SU-DHL-6 (cell line): Measurements from ENCODE around the gene NDUFA3.

ENCODE experiments used
- H2AFZ ChIP-seq: fragments of 200-600 bp; sonication (generic); 2 replicates; pipeline ENCODE4 v1.6.1; 2014; ENCODE audit warnings: low read depth, mild to moderate bottlenecking, moderate library complexity, mixed read lengths, antibody characterized with exemption, low read length; ENCODE audit not compliant: severe bottlenecking
- H3F3A ChIP-seq: fragments of 200-600 bp; shearing (Covaris generic); 2 replicates; pipeline ENCODE4 v1.6.0; 2016; ENCODE audit warnings: antibody characterized with exemption, mild to moderate bottlenecking; ENCODE audit not compliant: insufficient read depth
- H3K27ac ChIP-seq: fragments of 200-600 bp; sonication (generic); 2 replicates; pipeline ENCODE4 v1.5.1; 2016; ENCODE audit warnings: low read depth, mild to moderate bottlenecking, low read length, moderate library complexity, mixed read lengths
- H3K27me3 ChIP-seq: fragments of 200-600 bp; sonication (generic), shearing (Covaris generic); 2 replicates; pipeline ENCODE4 v1.6.0; 2014; ENCODE audit warnings: mild to moderate bottlenecking, low read length
- H3K36me3 ChIP-seq: fragments of 200-600 bp; sonication (generic); 2 replicates; pipeline ENCODE4 v1.6.1; 2014; ENCODE audit warnings: mild to moderate bottlenecking, low read length, mixed read lengths
- H3K4me2 ChIP-seq: fragments of 300-600, 200-600 bp; shearing (Covaris generic), sonication (generic); 2 replicates; pipeline ENCODE4 v1.6.0; 2014; ENCODE audit warnings: low read length, low read depth, mild to moderate bottlenecking; ENCODE audit not compliant: poor library complexity, severe bottlenecking
- H3K4me3 ChIP-seq: fragments of 200-600 bp; sonication (generic); 2 replicates; pipeline ENCODE4 v1.5.1; 2014; ENCODE audit warnings: antibody characterized with exemption, low read length, mild to moderate bottlenecking, mixed read lengths; ENCODE audit not compliant: insufficient read depth, poor library complexity, severe bottlenecking
- H3K79me2 ChIP-seq: fragments of 200-600 bp; sonication (generic); 2 replicates; pipeline ENCODE4 v1.6.1; 2014; ENCODE audit warnings: mild to moderate bottlenecking, low read length, moderate library complexity; ENCODE audit not compliant: insufficient read depth
- H3K9ac ChIP-seq: fragments of 200-600 bp; sonication (generic); 2 replicates; pipeline ENCODE4 v1.7.0; 2014; ENCODE audit warnings: mild to moderate bottlenecking, low read length
- H3K9me2 ChIP-seq: fragments of 200-600 bp; sonication (generic); replicated peaks from 2 replicates; pipeline ENCODE4 v1.6.1; 2014; ENCODE audit warnings: low read length; ENCODE audit not compliant: insufficient read depth
- H3K9me3 ChIP-seq: fragments of 200-600 bp; sonication (generic); 2 replicates; pipeline ENCODE4 v1.6.1; 2014; ENCODE audit warnings: low read length, mixed read lengths; ENCODE audit not compliant: insufficient read depth
- H4K20me1 ChIP-seq: fragments of 200-600 bp; sonication (generic); 2 replicates; pipeline ENCODE4 v1.6.1; 2014; ENCODE audit warnings: low read depth, mild to moderate bottlenecking, antibody characterized with exemption, low read length, moderate library complexity, mixed read lengths
- EZH2phosphoT487 ChIP-seq: fragments of 200-600 bp; sonication (generic), shearing (Covaris generic); conservative IDR thresholded peaks from 2 replicates; pipeline ENCODE4 v1.6.1; 2018; ENCODE audit warnings: mild to moderate bottlenecking, antibody characterized with exemption, low read length, moderate library complexity, mixed read lengths
- TF ChIP-seq, protein P1 (sequence below): fragments of 200-600 bp; sonication (generic); IDR thresholded peaks from one replicate; pipeline ENCODE4 v1.5.1; 2017; ENCODE audit warnings: antibody characterized with exemption, mild to moderate bottlenecking, low read length, moderate library complexity; ENCODE audit not compliant: insufficient read depth, poor library complexity, severe bottlenecking

NDUFA3 gene

DNA sequence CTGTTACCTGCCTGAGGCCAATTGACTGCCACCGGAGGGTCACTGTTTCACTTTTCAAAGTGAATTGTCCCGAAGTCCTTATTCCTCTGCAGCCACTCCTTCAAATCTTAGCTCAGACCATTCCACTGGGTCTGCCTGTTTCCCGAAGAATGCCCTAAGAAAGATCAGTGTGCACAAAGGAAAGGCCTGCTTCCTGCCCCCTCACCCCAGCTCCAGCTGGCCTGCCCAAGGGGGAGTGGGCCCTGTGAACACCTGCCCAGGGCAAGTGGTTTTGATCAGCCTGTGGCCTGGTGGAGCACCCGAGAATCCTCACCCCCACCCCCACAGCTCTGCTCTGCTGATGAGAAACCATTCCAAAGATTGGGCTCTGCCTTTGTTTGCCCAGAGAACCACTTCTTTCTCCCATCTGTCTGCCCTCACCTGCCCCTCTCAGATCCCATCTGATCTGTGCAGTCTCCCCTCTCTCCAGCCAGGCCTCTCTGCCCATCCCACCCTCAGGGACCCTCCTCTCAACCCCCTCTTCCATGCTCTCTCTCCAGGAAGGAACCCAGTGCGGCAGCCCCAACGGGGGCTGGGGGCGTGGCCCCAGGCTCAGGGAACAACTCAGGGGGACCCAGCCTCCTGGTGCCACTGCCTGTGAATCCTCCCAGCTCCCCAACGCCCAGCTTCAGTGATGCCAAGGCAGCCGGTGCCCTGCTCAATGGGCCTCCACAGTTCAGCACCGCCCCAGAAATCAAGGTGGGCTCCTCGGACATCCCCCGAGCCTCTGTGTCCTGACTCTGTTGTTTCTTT, 46.6 kb downstream of the NDUFA3 start:
- H3K9ac ChIP-seq = no peak overlapping the region
- no peaks in the 10 kb centered on the region for H3K79me2 ChIP-seq
- H4K20me1 ChIP-seq = no peaks in the 10 kb centered on the region
- peaks cover 2% of the 10 kb centered on the region; the same call in 1 of the 2 replicates for H3F3A ChIP-seq
- no peaks in the 10 kb centered on the region for H3K9me2 ChIP-seq
- H3K27ac ChIP-seq = no peak overlapping the region
- no peak for TF ChIP-seq EZH2phosphoT487
- TF ChIP-seq, protein P1, sequence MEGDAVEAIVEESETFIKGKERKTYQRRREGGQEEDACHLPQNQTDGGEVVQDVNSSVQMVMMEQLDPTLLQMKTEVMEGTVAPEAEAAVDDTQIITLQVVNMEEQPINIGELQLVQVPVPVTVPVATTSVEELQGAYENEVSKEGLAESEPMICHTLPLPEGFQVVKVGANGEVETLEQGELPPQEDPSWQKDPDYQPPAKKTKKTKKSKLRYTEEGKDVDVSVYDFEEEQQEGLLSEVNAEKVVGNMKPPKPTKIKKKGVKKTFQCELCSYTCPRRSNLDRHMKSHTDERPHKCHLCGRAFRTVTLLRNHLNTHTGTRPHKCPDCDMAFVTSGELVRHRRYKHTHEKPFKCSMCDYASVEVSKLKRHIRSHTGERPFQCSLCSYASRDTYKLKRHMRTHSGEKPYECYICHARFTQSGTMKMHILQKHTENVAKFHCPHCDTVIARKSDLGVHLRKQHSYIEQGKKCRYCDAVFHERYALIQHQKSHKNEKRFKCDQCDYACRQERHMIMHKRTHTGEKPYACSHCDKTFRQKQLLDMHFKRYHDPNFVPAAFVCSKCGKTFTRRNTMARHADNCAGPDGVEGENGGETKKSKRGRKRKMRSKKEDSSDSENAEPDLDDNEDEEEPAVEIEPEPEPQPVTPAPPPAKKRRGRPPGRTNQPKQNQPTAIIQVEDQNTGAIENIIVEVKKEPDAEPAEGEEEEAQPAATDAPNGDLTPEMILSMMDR = no peak
- H3K4me3 ChIP-seq = no peak overlapping the region
- H3K9me3 ChIP-seq = no peaks in the 10 kb centered on the region
- H3K27me3 ChIP-seq = no peaks in the 10 kb centered on the region
- H3K4me2 ChIP-seq = no peak overlapping the region
- no peak overlapping the region for H2AFZ ChIP-seq
- H3K36me3 ChIP-seq = peaks cover 3% of the 10 kb centered on the region; the same call in 1 of the 2 replicates

DNA sequence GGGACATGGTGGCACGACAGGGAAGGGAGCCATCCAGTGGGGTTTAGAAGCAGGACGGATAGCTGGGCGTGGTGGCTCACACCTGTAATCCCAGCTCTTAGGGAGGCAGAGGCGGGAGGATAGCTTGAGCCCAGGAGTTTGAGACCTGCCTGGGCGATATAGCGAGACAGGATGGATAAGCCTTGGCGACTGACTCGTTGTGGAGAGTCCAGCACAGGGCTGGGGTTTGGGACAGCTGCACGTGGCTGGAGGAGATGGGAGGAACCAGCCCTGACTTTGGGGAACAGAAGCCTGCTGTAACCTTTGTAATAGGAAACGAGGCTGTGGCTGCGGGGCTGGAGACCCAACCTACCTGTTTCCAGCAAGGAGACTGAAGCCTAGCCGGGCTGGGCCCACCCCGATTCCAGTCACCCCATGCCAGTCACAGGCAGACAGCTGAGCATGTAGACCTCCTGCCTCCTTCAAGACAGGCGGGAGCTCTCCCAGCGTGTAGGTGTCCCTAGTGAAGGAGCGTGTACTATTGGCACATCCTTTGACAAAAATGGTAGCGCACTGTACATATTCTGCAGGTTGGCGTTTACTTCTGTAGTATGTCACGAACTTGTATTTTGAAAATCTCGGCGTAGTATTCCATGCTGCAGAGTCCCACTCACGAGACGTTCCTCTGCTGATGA, 48.8 kb downstream of the NDUFA3 start:
- Histone ChIP-seq H3K9ac (no peak overlapping the region), H3K27ac (no peak overlapping the region), H3K36me3 (no peaks in the 10 kb centered on the region), H3K4me2 (no peak overlapping the region), H3K27me3 (no peaks in the 10 kb centered on the region), H3K79me2 (no peaks in the 10 kb centered on the region), H3K9me3 (no peaks in the 10 kb centered on the region), H3F3A (peaks cover 8% of the 10 kb centered on the region; the same call in 1 of the 2 replicates), H3K4me3 (no peak overlapping the region), H3K9me2 (no peaks in the 10 kb centered on the region), H4K20me1 (no peaks in the 10 kb centered on the region), H2AFZ (no peak overlapping the region)
- TF ChIP-seq, protein P1 = no peak
- TF ChIP-seq EZH2phosphoT487 = no peak

GRCh38 chr19:54152267-54152666, 49.6 kb downstream of the NDUFA3 start:
- H3K79me2 ChIP-seq = no peaks in the 10 kb centered on the region
- peaks cover 8% of the 10 kb centered on the region; the same call in 1 of the 2 replicates for H3F3A ChIP-seq
- H3K27me3 ChIP-seq = no peaks in the 10 kb centered on the region
- no peak overlapping the region for H3K9ac ChIP-seq
- no peaks in the 10 kb centered on the region for H4K20me1 ChIP-seq
- no peak overlapping the region for H3K27ac ChIP-seq
- H2AFZ ChIP-seq = no peak overlapping the region
- no peaks in the 10 kb centered on the region for H3K9me2 ChIP-seq
- no peak overlapping the region for H3K4me3 ChIP-seq
- no peaks in the 10 kb centered on the region for H3K36me3 ChIP-seq
- H3K4me2 ChIP-seq = no peak overlapping the region
- TF ChIP-seq, protein P1 = no peak
- no peak for TF ChIP-seq EZH2phosphoT487
- no peaks in the 10 kb centered on the region for H3K9me3 ChIP-seq
